ENCODE results near the gene C10orf67. TPM values are rescaled to one million over a fixed set of nuclear protein-coding genes. Genes with fewer than 3 reads are reported as not detected.
A peak's percentile ranks its signal among the peaks of the same experiment; 100 is the strongest.

Gene C10orf67
- total and polyA plus RNA-seq, 2 experiments from 2014 or later = 0.16 TPM; not detected in 1

- no peak overlapping the region for H3K27ac ChIP-seq (ENCODE audit: low read depth)
- no peak overlapping the region for H2AFZ ChIP-seq
- Mint-ChIP-seq H3K27me3 (ENCODE audit: insufficient read depth, low read depth, poor library complexity) (peaks cover 94% of the 10 kb centered on the region), H3K36me3 (ENCODE audit: low read depth) (peaks cover 3% of the 10 kb centered on the region; the same call in 1 of the 3 replicates), H3K27ac (no peak overlapping the region), H3K4me3 (peak overlapping the region; percentile 29; the same call in 1 of the 3 replicates), H3K4me1 (peaks cover 38% of the 10 kb centered on the region), H3K9me3 (peaks cover 6% of the 10 kb centered on the region; the same call in 2 of the 3 replicates)
- peaks cover 100% of the 10 kb centered on the region for H3K27me3 ChIP-seq (ENCODE audit: insufficient read depth)
- peak overlapping the region; percentile 43; the same call in 1 of the 2 replicates for H3K4me3 ChIP-seq
- H3K9me2 ChIP-seq (ENCODE audit: insufficient read depth) = no peaks in the 10 kb centered on the region
- TF ChIP-seq EZH2 (IDR thresholded peaks at IDR 0.05; ENCODE audit: low read depth, unreplicated experiment) (peak; percentile 93), ZNF331 (CRISPR knock-in tag; IDR thresholded peaks at IDR 0.05; ENCODE audit: low read depth) (no peak)
- H3K4me2 ChIP-seq = peak overlapping the region; percentile 78
- H3K36me3 ChIP-seq (ENCODE audit: insufficient read depth) = no peaks in the 10 kb centered on the region
- H3K4me1 ChIP-seq (ENCODE audit: insufficient read depth) = peaks cover 59% of the 10 kb centered on the region
- H3F3A ChIP-seq (replicated peaks; ENCODE audit: low read depth) = peaks cover 34% of the 10 kb centered on the region
- H3K79me2 ChIP-seq (replicated peaks; ENCODE audit: insufficient read depth) = no peaks in the 10 kb centered on the region
- ATAC-seq = no peak
- peaks cover 40% of the 10 kb centered on the region for H4K20me1 ChIP-seq (replicated peaks; ENCODE audit: insufficient read depth)
- no peak for DNase-seq (ENCODE audit: low spot score)
Observed at GRCh38 chr10:23194471-23194965, 150.1 kb downstream of the C10orf67 start.

- DNase-seq (ENCODE audit: low spot score) (no peak), ATAC-seq (no peak)
- TF ChIP-seq CREB1 (CRISPR knock-in tag; IDR thresholded peaks at IDR 0.05; ENCODE audit: low read depth) (no peak), CTCF (conservative IDR thresholded peaks at IDR 0.05; ENCODE audit: low read depth in 2 of 2) (no peak), NANOG (IDR thresholded peaks at IDR 0.05; ENCODE audit: borderline replicate concordance) (no peak), EZH2 (IDR thresholded peaks at IDR 0.05; ENCODE audit: low read depth, unreplicated experiment) (peak; percentile 87), STAT1 (IDR thresholded peaks at IDR 0.05; ENCODE audit: unreplicated experiment) (no peak), EZH2phosphoT487 (IDR thresholded peaks at IDR 0.05; ENCODE audit: unreplicated experiment) (peak; percentile 89), ZNF114 (CRISPR knock-in tag; IDR thresholded peaks at IDR 0.05) (no peak)
- Mint-ChIP-seq H3K27me3 (ENCODE audit: insufficient read depth, low read depth, poor library complexity) (peaks cover 94% of the 10 kb centered on the region), H3K36me3 (ENCODE audit: low read depth) (peaks cover 3% of the 10 kb centered on the region; the same call in 1 of the 3 replicates), H3K4me3 (peak overlapping the region; percentile 64), H3K27ac (no peak overlapping the region), H3K4me1 (peaks cover 43% of the 10 kb centered on the region), H3K9me3 (peaks cover 6% of the 10 kb centered on the region; the same call in 2 of the 3 replicates)
- Histone ChIP-seq H3K27me3 (ENCODE audit: insufficient read depth) (peaks cover 100% of the 10 kb centered on the region), H3K4me1 (ENCODE audit: insufficient read depth) (peaks cover 63% of the 10 kb centered on the region), H3K4me3 (peak overlapping the region; percentile 42; the same call in 1 of the 2 replicates), H3K79me2 (replicated peaks; ENCODE audit: insufficient read depth) (no peaks in the 10 kb centered on the region), H3K4me2 (peak overlapping the region; percentile 68), H3K36me3 (ENCODE audit: insufficient read depth) (no peaks in the 10 kb centered on the region), H3K9me2 (ENCODE audit: insufficient read depth) (no peaks in the 10 kb centered on the region), H2AFZ (no peak overlapping the region), H3K27ac (ENCODE audit: low read depth) (no peak overlapping the region), H3F3A (replicated peaks; ENCODE audit: low read depth) (peaks cover 32% of the 10 kb centered on the region), H4K20me1 (replicated peaks; ENCODE audit: insufficient read depth) (peaks cover 44% of the 10 kb centered on the region)
Observed at GRCh38 chr10:23193435-23194074, 151.0 kb downstream of the C10orf67 start.
